PC-3 (cell line): ENCODE results near the gene SPHK2. TPM values are rescaled to one million over a fixed set of nuclear protein-coding genes. Genes with fewer than 3 reads are reported as not detected.

Experiments used
- ATAC-seq: fragments of 200-7000 bp; cut with Tn5 transposase; 2 replicates; pipeline ENCODE4 v1.9.1; 2020; ENCODE audit warnings: mild to moderate bottlenecking, moderate library complexity
- Bru-seq: library from RNA; stranded (reverse); fragments of 400-500 nt; gene quantifications from one replicate; lab custom pipeline; 2021; lab: Mats Ljungman, UMichigan
- BruChase-seq, 2 experiments: library from RNA; stranded (reverse); fragments of 400-500 nt; gene quantifications; one replicate each; lab custom pipeline; 2021; lab: Mats Ljungman, UMichigan
- BruUV-seq: library from RNA; stranded (reverse); fragments of 400-500 nt; replicated peaks from 2 replicates; lab custom pipeline; 2021; lab: Mats Ljungman, UMichigan
- CTCF ChIA-PET: fragments of 300-600 bp; sonication (Branson Sonifier 250); formaldehyde crosslinking; loops from one replicate; lab custom pipeline; 2022; ENCODE audit warnings: antibody characterized with exemption; lab: Charles Lee
- POLR2A ChIA-PET: fragments of 300-600 bp; sonication (Branson Sonifier 250); formaldehyde crosslinking; loops from one replicate; lab custom pipeline; 2022; ENCODE audit warnings: antibody characterized with exemption; ENCODE audit not compliant: unreplicated experiment; lab: Charles Lee
- DNase-seq: peaks from one replicate; pipeline ENCODE4 v3.0.0-alpha.2; 2015
- H2AFZ ChIP-seq: fragments of 300-600 bp; sonication (generic); 2 replicates; pipeline ENCODE4 v1.6.0; 2016; ENCODE audit warnings: antibody characterized with exemption, low read length
- H3F3A ChIP-seq: fragments of 300-600 bp; sonication (generic); one replicate; pipeline ENCODE4 v1.6.0; 2017; ENCODE audit warnings: antibody characterized with exemption, low read length, control low read depth, mild to moderate bottlenecking; ENCODE audit not compliant: unreplicated experiment
- H3K27ac ChIP-seq: fragments of 300-600 bp; sonication (generic); 2 replicates; pipeline ENCODE4 v1.5.1; 2016; ENCODE audit warnings: mild to moderate bottlenecking, low read length
- H3K27me3 ChIP-seq: fragments of 300-600 bp; sonication (generic); 2 replicates; pipeline ENCODE4 v1.6.1; 2016; ENCODE audit warnings: low read length, mixed read lengths
- H3K36me3 ChIP-seq: fragments of 300-600 bp; sonication (generic); 2 replicates; pipeline ENCODE4 v1.6.1; 2016; ENCODE audit warnings: low read depth, mixed run types, low read length, mixed read lengths
- H3K4me1 ChIP-seq: fragments of 300-600 bp; sonication (generic); 2 replicates; pipeline ENCODE4 v1.5.1; 2016; ENCODE audit warnings: low read length; ENCODE audit not compliant: insufficient read depth
- H3K4me2 ChIP-seq: fragments of 300-600 bp; sonication (generic); 2 replicates; pipeline ENCODE4 v1.6.0; 2016; ENCODE audit warnings: low read length
- H3K4me3 ChIP-seq: fragments of 300-600 bp; sonication (generic); 2 replicates; pipeline ENCODE4 v1.5.1; 2016; ENCODE audit warnings: mild to moderate bottlenecking, low read length, mixed read lengths
- H3K79me2 ChIP-seq: fragments of 300-600 bp; sonication (generic); 2 replicates; pipeline ENCODE4 v1.6.1; 2017; ENCODE audit warnings: low read length, mixed read lengths
- H3K9ac ChIP-seq: fragments of 300-600 bp; sonication (generic); 2 replicates; pipeline ENCODE4 v1.6.0; 2016; ENCODE audit warnings: mild to moderate bottlenecking, low read length
- H3K9me2 ChIP-seq: fragments of 300-600 bp; sonication (generic); replicated peaks from 2 replicates; pipeline ENCODE4 v1.6.1; 2016; ENCODE audit warnings: mixed run types, low read length, mixed read lengths
- H3K9me3 ChIP-seq: fragments of 300-600 bp; sonication (generic); 2 replicates; pipeline ENCODE4 v1.6.1; 2016; ENCODE audit warnings: low read length, mixed read lengths
- H4K20me1 ChIP-seq: fragments of 300-600 bp; sonication (generic); 2 replicates; pipeline ENCODE4 v1.6.1; 2016; ENCODE audit warnings: low read length, mixed read lengths
- EZH2 ChIP-seq: fragments of 300-600 bp; sonication (generic); IDR thresholded peaks from one replicate; pipeline ENCODE4 v1.6.1; 2017; ENCODE audit warnings: antibody characterized with exemption, mild to moderate bottlenecking, low read length; ENCODE audit not compliant: unreplicated experiment
- EZH2phosphoT487 ChIP-seq: fragments of 300-600 bp; sonication (generic); IDR thresholded peaks from 2 replicates; pipeline ENCODE4 v1.6.1; 2018; ENCODE audit warnings: mild to moderate bottlenecking, antibody characterized with exemption, low read length, borderline replicate concordance
- intact Hi-C: fragments of 100-400 bp; cut with micrococcal nuclease; formaldehyde crosslinking; loops from 2 replicates; pipeline ENCODE4 v1.9.0; 2023
- long read RNA-seq: library from polyadenylated mRNA; unstranded; transcript quantifications from one replicate; pipeline ENCODE4 v2.0.0, GENCODE V29; 2021; ENCODE audit not compliant: unreplicated experiment
- total RNA-seq: library from RNA; depleted of rRNA; stranded (reverse); fragments of >200 nt; gene quantifications from 2 replicates; pipeline ENCODE4 v1.2.3, GENCODE V29; 2014; rRNA removed
- TF ChIP-seq, protein P1 (sequence below): fragments of 300-600 bp; sonication (generic); conservative IDR thresholded peaks from 2 replicates; pipeline ENCODE4 v1.5.1; 2017; ENCODE audit warnings: antibody characterized with exemption, low read depth, mild to moderate bottlenecking, low read length

The SPHK2 gene, protein sequence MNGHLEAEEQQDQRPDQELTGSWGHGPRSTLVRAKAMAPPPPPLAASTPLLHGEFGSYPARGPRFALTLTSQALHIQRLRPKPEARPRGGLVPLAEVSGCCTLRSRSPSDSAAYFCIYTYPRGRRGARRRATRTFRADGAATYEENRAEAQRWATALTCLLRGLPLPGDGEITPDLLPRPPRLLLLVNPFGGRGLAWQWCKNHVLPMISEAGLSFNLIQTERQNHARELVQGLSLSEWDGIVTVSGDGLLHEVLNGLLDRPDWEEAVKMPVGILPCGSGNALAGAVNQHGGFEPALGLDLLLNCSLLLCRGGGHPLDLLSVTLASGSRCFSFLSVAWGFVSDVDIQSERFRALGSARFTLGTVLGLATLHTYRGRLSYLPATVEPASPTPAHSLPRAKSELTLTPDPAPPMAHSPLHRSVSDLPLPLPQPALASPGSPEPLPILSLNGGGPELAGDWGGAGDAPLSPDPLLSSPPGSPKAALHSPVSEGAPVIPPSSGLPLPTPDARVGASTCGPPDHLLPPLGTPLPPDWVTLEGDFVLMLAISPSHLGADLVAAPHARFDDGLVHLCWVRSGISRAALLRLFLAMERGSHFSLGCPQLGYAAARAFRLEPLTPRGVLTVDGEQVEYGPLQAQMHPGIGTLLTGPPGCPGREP
- total RNA-seq (8.5 and 8.6 TPM in 2 replicates), Bru-seq, nascent RNA (percentile 62 among the genes with signal in this experiment), BruChase-seq, experiment 1, labeled RNA remaining after a 6-hour chase (percentile 66 among the genes with signal in this experiment), BruChase-seq, experiment 2, labeled RNA remaining after a 2-hour chase (percentile 59 among the genes with signal in this experiment)
- long read RNA-seq, partial matches to known transcripts: 11 of 26 reads
- long read RNA-seq, other reads (novel, unspliced or antisense): 11 of 26 reads

DNA sequence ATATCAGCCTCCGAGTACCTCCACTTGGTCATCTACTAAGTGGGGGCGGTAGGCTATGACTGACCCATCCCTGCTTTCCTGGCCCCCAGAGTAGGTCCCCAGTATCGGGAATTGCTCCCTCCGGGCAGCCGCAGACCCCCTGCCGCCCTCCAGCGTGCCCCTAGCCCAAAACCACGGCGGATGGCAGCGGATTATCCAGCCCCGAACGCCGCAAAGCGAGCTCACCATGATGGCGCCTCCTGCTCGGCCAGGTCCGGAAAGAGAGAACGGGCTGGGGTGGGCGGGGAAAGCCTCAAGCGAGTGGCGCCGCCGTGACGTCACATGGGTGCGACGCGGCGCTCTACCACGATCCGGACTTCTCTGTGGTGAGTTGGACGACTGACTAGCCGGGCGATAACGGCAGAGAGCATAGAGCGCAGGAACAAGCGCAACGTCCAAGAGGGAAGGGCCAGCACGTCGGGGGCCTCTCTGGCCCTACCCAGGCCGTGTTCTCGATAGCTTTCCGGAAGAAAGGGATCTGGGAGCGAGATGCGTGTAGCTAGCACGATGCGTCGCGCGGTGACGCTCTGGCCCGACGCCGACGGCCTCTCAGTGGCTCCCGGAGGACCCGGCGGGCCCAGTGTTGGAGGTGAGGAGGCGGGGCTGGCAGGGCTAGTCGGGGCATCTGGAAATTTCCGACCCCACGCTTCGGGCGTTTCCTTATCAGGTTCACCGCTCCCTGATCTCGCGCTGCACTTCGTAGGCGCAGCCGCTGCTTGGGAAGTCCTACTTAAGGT lies at the start of gene SPHK2, which contains the start of gene RPL18:
TSS of gene SPHK2 (plus strand) at position 591 of the 776 bp plus-strand sequence. CDS start 1,009 bp downstream, outside the sequence.
TSS of gene RPL18 (minus strand) at position 263 of the 776 bp plus-strand sequence. CDS start at position 228, 35 bp downstream.
- H3K4me2 ChIP-seq: peak within 1 kb of the TSS; percentile 98
- peak within 1 kb of the TSS; percentile 99 for H3K9ac ChIP-seq
- H3K36me3 ChIP-seq: peaks cover 35% of the 10 kb centered on the region
- peak within 1 kb of the TSS; percentile 47 for H3K27ac ChIP-seq
- no peaks in the 10 kb centered on the region for H3K9me3 ChIP-seq
- ATAC-seq: peak; percentile 91
- peaks cover 42% of the 10 kb centered on the region for H3K79me2 ChIP-seq
- no TSS peak for BruUV-seq
- peaks cover 32% of the 10 kb centered on the region for H4K20me1 ChIP-seq
- H3K9me2 ChIP-seq: no peaks in the 10 kb centered on the region
- no peaks in the 10 kb centered on the region for H3K27me3 ChIP-seq
- DNase-seq: peak; percentile 96
- ChIA-PET CTCF (interaction anchor here (0.6 kb wide), 1 partner anchor 56 kb away, joined by 3 read pairs; no protein-coding TSS in a partner anchor), POLR2A (interaction anchor here (0.5 to 0.6 kb wide), 7 partner anchors 14 to 1301 kb away, joined by 3 to 9 read pairs (median 5); no protein-coding TSS in a partner anchor)
- H2AFZ ChIP-seq: peak within 1 kb of the TSS; percentile 87
- intact Hi-C loops: loop anchor here (1.0 kb wide), 1 partner anchor 18 kb away; the partner anchor contains the start of gene DBP
- peak within 1 kb of the TSS; percentile 100 for H3K4me3 ChIP-seq
- H3K4me1 ChIP-seq: peaks cover 27% of the 10 kb centered on the region
- no peak for TF ChIP-seq EZH2
- TF ChIP-seq, protein P1, sequence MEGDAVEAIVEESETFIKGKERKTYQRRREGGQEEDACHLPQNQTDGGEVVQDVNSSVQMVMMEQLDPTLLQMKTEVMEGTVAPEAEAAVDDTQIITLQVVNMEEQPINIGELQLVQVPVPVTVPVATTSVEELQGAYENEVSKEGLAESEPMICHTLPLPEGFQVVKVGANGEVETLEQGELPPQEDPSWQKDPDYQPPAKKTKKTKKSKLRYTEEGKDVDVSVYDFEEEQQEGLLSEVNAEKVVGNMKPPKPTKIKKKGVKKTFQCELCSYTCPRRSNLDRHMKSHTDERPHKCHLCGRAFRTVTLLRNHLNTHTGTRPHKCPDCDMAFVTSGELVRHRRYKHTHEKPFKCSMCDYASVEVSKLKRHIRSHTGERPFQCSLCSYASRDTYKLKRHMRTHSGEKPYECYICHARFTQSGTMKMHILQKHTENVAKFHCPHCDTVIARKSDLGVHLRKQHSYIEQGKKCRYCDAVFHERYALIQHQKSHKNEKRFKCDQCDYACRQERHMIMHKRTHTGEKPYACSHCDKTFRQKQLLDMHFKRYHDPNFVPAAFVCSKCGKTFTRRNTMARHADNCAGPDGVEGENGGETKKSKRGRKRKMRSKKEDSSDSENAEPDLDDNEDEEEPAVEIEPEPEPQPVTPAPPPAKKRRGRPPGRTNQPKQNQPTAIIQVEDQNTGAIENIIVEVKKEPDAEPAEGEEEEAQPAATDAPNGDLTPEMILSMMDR: no peak
- TF ChIP-seq EZH2phosphoT487: no peak
- no peaks in the 10 kb centered on the region for H3F3A ChIP-seq

DNA sequence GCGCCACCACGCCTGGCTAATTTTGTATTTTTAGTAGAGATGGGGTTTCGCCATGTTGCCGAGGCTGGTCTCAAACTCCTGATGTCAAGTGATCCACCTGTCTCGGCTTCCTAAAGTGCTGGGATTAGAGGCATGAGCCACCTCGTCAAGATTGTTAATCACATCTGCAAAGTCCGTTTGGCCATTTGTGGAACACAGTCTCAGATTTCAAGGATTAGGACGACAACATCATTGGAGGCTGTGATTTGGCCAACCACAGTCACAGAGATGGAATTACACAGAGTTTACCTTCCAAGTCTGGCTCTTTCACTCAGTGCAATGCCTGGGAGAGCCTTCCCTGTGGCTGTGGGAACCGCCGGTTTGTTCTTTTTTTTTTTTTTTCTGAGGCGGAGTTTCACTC lies 49.5 kb upstream of the SPHK2 start:
- BruUV-seq: no TSS peak
- no peaks in the 10 kb centered on the region for H3K9me2 ChIP-seq
- H3K9ac ChIP-seq: no peak overlapping the region
- H3F3A ChIP-seq: no peaks in the 10 kb centered on the region
- DNase-seq: no peak
- H3K4me3 ChIP-seq: no peak overlapping the region
- POLR2A ChIA-PET: no interaction called here
- no peak overlapping the region for H3K4me2 ChIP-seq
- CTCF ChIA-PET: no interaction called here
- no peaks in the 10 kb centered on the region for H3K9me3 ChIP-seq
- ATAC-seq: no peak
- no peaks in the 10 kb centered on the region for H3K36me3 ChIP-seq
- no peaks in the 10 kb centered on the region for H3K79me2 ChIP-seq
- intact Hi-C loops: no loop called here
- no peak overlapping the region for H3K27ac ChIP-seq
- H2AFZ ChIP-seq: no peak overlapping the region
- TF ChIP-seq, protein P1: no peak
- H3K4me1 ChIP-seq: peaks cover 15% of the 10 kb centered on the region
- H4K20me1 ChIP-seq: no peaks in the 10 kb centered on the region
- no peaks in the 10 kb centered on the region for H3K27me3 ChIP-seq
